ENCODE measurements around the gene KRTAP2-1.

DNA sequence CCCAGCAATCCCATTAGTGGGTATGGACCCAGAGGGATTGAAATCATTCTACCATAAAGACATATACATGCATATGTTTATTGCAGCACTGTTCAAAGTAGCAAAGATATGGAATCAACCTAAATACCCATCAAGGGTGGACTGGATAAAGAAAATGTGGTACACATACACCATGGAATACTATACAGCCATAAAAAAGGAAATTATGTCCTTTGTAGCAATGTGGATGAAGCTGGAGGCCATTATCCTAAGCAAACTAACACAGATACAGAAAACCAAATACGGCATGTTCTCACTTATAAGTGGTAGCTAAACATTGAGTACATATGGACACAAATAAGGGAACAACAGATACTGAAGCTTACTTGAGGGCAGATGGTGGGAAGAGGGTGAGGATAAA, 10.4 kb upstream of the KRTAP2-1 start:
- no peak for TF ChIP-seq EGR1 (IDR thresholded peaks at IDR 0.05; ENCODE audit: low read depth)
- TF ChIP-seq, protein P1, sequence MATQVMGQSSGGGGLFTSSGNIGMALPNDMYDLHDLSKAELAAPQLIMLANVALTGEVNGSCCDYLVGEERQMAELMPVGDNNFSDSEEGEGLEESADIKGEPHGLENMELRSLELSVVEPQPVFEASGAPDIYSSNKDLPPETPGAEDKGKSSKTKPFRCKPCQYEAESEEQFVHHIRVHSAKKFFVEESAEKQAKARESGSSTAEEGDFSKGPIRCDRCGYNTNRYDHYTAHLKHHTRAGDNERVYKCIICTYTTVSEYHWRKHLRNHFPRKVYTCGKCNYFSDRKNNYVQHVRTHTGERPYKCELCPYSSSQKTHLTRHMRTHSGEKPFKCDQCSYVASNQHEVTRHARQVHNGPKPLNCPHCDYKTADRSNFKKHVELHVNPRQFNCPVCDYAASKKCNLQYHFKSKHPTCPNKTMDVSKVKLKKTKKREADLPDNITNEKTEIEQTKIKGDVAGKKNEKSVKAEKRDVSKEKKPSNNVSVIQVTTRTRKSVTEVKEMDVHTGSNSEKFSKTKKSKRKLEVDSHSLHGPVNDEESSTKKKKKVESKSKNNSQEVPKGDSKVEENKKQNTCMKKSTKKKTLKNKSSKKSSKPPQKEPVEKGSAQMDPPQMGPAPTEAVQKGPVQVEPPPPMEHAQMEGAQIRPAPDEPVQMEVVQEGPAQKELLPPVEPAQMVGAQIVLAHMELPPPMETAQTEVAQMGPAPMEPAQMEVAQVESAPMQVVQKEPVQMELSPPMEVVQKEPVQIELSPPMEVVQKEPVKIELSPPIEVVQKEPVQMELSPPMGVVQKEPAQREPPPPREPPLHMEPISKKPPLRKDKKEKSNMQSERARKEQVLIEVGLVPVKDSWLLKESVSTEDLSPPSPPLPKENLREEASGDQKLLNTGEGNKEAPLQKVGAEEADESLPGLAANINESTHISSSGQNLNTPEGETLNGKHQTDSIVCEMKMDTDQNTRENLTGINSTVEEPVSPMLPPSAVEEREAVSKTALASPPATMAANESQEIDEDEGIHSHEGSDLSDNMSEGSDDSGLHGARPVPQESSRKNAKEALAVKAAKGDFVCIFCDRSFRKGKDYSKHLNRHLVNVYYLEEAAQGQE (IDR thresholded peaks at IDR 0.05; ENCODE audit: low read depth) = no peak
- TF ChIP-seq, protein P2, sequence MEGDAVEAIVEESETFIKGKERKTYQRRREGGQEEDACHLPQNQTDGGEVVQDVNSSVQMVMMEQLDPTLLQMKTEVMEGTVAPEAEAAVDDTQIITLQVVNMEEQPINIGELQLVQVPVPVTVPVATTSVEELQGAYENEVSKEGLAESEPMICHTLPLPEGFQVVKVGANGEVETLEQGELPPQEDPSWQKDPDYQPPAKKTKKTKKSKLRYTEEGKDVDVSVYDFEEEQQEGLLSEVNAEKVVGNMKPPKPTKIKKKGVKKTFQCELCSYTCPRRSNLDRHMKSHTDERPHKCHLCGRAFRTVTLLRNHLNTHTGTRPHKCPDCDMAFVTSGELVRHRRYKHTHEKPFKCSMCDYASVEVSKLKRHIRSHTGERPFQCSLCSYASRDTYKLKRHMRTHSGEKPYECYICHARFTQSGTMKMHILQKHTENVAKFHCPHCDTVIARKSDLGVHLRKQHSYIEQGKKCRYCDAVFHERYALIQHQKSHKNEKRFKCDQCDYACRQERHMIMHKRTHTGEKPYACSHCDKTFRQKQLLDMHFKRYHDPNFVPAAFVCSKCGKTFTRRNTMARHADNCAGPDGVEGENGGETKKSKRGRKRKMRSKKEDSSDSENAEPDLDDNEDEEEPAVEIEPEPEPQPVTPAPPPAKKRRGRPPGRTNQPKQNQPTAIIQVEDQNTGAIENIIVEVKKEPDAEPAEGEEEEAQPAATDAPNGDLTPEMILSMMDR (IDR thresholded peaks at IDR 0.05 in 2 of 3, conservative IDR thresholded peaks at IDR 0.05 in 1 of 3; ENCODE audit: borderline replicate concordance in 1 of 3, insufficient read depth in 1 of 3, low read depth in 2 of 3, low read length in 2 of 3) = no peak
- no peak for TF ChIP-seq POLR2AphosphoS5 (IDR thresholded peaks at IDR 0.05; ENCODE audit: low read depth, low read length)
- no peak for TF ChIP-seq SRF (IDR thresholded peaks at IDR 0.05; ENCODE audit: low read depth)
- no peak for TF ChIP-seq YY1 (IDR thresholded peaks at IDR 0.05; ENCODE audit: extremely low read depth, insufficient replicate concordance, low read depth, low read length)
- no peak for TF ChIP-seq CEBPB (IDR thresholded peaks at IDR 0.05; ENCODE audit: low read depth)
- TF ChIP-seq POLR2A (IDR thresholded peaks at IDR 0.05; ENCODE audit: borderline replicate concordance, extremely low read depth, insufficient read depth, insufficient read length) = no peak
- no peak for TF ChIP-seq EZH2 (IDR thresholded peaks at IDR 0.05)
- TF ChIP-seq ZNF274 (IDR thresholded peaks at IDR 0.05; ENCODE audit: low read depth, low read length) = no peak
- TF ChIP-seq, protein P3, sequence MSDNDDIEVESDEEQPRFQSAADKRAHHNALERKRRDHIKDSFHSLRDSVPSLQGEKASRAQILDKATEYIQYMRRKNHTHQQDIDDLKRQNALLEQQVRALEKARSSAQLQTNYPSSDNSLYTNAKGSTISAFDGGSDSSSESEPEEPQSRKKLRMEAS (IDR thresholded peaks at IDR 0.05) = no peak

All from HCT116 (cell line).